Psoas muscle (tissue), 8 donors: ENCODE data around the gene BAHCC1. TPM values are rescaled to one million over a fixed set of nuclear protein-coding genes. Genes with fewer than 3 reads are reported as not detected.

ENCODE experiments used
- ATAC-seq, 4 donors: fragments of 200-7000 bp; cut with Tn5 transposase; one replicate each; pipeline ENCODE4 v1.9.1; 2020; ENCODE audit warnings: moderate library complexity in 3 of 4, mild to moderate bottlenecking in 2 of 4
- DNase-seq, 2 donors: peaks; one replicate each; pipeline ENCODE4 v3.0.0-alpha.2; 2020
- H3K27ac ChIP-seq: fragments of 200-600 bp; one replicate; pipeline ENCODE4 v1.8.0; 2022
- H3K27me3 ChIP-seq, 3 donors: fragments of 200-600 bp in 1 of 3; one replicate each; pipeline versions ENCODE4 v1.6.1 to v1.8.0; 2013 to 2022; ENCODE audit warnings: low read length in 2 of 3, mild to moderate bottlenecking in 2 of 3, moderate library complexity in 1 of 3; ENCODE audit not compliant: insufficient read depth in 3 of 3
- H3K36me3 ChIP-seq, 2 donors: fragments of 200-600 bp in 1 of 2; one replicate each; pipeline versions ENCODE4 v1.6.1 to v1.8.0; 2013 to 2022; ENCODE audit warnings: low read depth in 1 of 2, mild to moderate bottlenecking in 1 of 2, moderate library complexity in 1 of 2; ENCODE audit not compliant: insufficient read depth in 1 of 2
- H3K4me1 ChIP-seq: fragments of 200-600 bp; one replicate; pipeline ENCODE4 v1.8.0; 2022
- H3K4me3 ChIP-seq: fragments of 200-600 bp; one replicate; pipeline ENCODE4 v1.8.0; 2022; ENCODE audit warnings: mild to moderate bottlenecking
- H3K9me3 ChIP-seq: fragments of 200-600 bp; one replicate; pipeline ENCODE4 v1.8.0; 2022
- WGBS, 3 donors: extraction: QIAGEN DNeasy Blood & Tissue Kit; methylation state at CpG; one replicate each; pipeline versions ENCODE4 v1.1.6 to v1.1.7; 2013; 5-methylcytosine and 5-hydroxymethylcytosine counted together
- intact Hi-C, 2 donors: fragments of 100-400 bp; cut with DNase I; formaldehyde crosslinking; loops; one replicate each; pipeline versions ENCODE4 v1.11.0 to v1.14.2; 2022
- polyA plus RNA-seq, 3 donors: library from polyadenylated mRNA; stranded (reverse); fragments of 200-250 nt; gene quantifications; one replicate each; pipeline ENCODE4 v1.2.3, GENCODE V29; 2013
- total RNA-seq, 4 donors: library from RNA; stranded (reverse); fragmentation: NEBNext Ultra II Directional in 2 of 4; extraction: Animal tissue kit (Norgen Biotek cat#: 25700) in 2 of 4; gene quantifications; one replicate each; pipeline versions ENCODE4 v1.2.1 to v1.2.4, GENCODE V29; 2021 to 2023
- TF ChIP-seq, protein P1 (sequence below): fragments of 200-600 bp; IDR thresholded peaks from one replicate; pipeline ENCODE4 v1.8.0; 2022; ENCODE audit warnings: antibody characterized with exemption
- donor health status: healthy with polysubstance abuse.
- donor health status: DM: no; HTN: no; CAD: no; lungs with moderate emphysema.
- donor health status: Bipolar disorder and iron deficiency.
- donor health status: healthy.
- donor health status: DM: yes; HTN: yes; CAD: no.
- donor health status: DM: no; HTN: no; CAD: no.
- donor health status: DM: no; HTN: no; CAD: no.
- donor health status: DM: yes; HTN: yes; CAD: no.

Gene BAHCC1
- total and polyA plus RNA-seq, 7 donors, result 2.8 to 10.7 (median 6.6) TPM

DNA sequence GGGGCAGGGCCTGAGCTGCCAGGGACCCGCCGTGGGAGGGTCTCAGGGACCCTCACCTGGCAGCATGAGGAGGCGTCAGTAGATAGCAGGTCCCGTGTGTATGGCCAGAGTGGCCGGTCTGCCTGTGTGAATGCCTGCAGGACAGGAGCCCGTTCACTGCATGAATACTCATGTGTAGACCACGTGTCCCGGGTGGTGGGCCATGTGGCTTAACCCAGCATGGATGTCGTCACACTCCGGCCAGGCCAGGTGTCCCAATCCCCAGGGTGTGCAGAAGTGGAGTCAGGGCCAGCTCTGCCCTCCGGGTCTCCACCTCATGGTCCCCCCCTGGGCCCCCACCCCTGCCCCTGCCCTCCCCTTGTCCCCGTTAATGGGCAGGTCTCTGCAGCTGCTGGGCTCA lies 53.7 kb downstream of the BAHCC1 start:
- H3K27me3 ChIP-seq, result no peaks in the 10 kb centered on the region
- intact Hi-C loops, result no loop called here
- no peak overlapping the region for H3K27ac ChIP-seq
- H3K4me1 ChIP-seq, result no peaks in the 10 kb centered on the region
- H3K4me3 ChIP-seq, result no peak overlapping the region
- ATAC-seq (no peak), DNase-seq (no peak)
- TF ChIP-seq, protein P1, sequence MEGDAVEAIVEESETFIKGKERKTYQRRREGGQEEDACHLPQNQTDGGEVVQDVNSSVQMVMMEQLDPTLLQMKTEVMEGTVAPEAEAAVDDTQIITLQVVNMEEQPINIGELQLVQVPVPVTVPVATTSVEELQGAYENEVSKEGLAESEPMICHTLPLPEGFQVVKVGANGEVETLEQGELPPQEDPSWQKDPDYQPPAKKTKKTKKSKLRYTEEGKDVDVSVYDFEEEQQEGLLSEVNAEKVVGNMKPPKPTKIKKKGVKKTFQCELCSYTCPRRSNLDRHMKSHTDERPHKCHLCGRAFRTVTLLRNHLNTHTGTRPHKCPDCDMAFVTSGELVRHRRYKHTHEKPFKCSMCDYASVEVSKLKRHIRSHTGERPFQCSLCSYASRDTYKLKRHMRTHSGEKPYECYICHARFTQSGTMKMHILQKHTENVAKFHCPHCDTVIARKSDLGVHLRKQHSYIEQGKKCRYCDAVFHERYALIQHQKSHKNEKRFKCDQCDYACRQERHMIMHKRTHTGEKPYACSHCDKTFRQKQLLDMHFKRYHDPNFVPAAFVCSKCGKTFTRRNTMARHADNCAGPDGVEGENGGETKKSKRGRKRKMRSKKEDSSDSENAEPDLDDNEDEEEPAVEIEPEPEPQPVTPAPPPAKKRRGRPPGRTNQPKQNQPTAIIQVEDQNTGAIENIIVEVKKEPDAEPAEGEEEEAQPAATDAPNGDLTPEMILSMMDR, result no peak
- H3K36me3 ChIP-seq, result peaks cover 0 to 8% of the 10 kb centered on the region in 2 donors
- WGBS, 3 donors, result 80 to 86% (median 83%) methylated on average over 12 of the region's 12 CpGs
- no peaks in the 10 kb centered on the region for H3K9me3 ChIP-seq

DNA sequence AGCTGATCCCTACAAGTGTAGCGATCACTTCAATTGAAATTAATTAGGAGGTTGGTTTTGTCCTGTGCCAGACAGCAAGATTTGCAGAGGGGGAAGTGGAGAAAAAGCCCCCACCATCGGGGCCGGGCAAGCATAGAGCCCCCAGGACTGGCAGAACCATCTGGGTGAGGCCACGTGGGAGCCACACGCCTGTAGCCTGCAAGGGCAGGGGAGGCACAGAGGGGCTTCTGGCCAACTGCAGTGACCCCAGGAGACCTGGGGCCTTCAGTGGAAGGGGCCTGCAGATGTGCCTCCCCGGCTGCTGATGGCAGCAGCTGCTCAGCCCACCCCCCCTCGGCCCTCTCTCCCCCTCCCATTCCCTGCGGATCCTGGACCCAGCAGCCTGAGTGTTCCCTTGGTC lies 54.1 kb downstream of the BAHCC1 start:
- Histone ChIP-seq H3K9me3 (no peaks in the 10 kb centered on the region), H3K4me3 (no peak overlapping the region), H3K4me1 (no peaks in the 10 kb centered on the region), H3K27ac (no peak overlapping the region), H3K36me3 (peaks cover 0 to 8% of the 10 kb centered on the region in 2 donors), H3K27me3 (no peaks in the 10 kb centered on the region)
- WGBS, 3 donors, result 64 to 74% (median 65%) methylated on average over 7 to 8 of the region's 8 CpGs
- TF ChIP-seq, protein P1, result no peak
- DNase-seq (no peak), ATAC-seq (no peak)
- intact Hi-C loops, result no loop called here

DNA sequence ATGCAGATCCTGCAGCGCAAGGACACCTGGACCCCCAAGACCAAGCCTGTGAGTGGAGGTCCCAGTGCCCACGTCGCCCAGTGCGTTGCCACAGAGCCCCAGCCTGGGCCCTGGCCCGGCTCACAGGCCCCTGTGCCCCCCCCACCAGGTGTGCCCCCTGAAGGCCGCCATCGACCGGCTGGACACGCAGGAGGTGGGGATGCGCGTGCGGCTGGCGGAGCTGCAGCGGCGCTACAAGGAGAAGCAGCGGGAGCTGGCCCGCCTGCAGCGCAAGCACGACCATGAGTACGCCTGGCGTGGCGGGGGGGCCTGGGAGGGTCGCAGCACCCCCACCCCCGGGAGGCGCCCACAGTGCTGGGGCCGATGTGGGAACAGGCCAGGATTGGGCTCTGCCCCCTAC lies 56.6 kb downstream of the BAHCC1 start:
- no peaks in the 10 kb centered on the region for H3K4me1 ChIP-seq
- no peaks in the 10 kb centered on the region for H3K27me3 ChIP-seq
- 89 to 95% (median 95%) methylated on average over 22 to 26 of the region's 26 CpGs for WGBS, 3 donors
- H3K36me3 ChIP-seq, result peaks cover 0 to 8% of the 10 kb centered on the region in 2 donors
- no peak overlapping the region for H3K4me3 ChIP-seq
- H3K9me3 ChIP-seq, result no peaks in the 10 kb centered on the region
- no peak overlapping the region for H3K27ac ChIP-seq
- ATAC-seq, result no peak
- no peak for DNase-seq
- intact Hi-C loops, result no loop called here
- TF ChIP-seq, protein P1, result no peak

DNA sequence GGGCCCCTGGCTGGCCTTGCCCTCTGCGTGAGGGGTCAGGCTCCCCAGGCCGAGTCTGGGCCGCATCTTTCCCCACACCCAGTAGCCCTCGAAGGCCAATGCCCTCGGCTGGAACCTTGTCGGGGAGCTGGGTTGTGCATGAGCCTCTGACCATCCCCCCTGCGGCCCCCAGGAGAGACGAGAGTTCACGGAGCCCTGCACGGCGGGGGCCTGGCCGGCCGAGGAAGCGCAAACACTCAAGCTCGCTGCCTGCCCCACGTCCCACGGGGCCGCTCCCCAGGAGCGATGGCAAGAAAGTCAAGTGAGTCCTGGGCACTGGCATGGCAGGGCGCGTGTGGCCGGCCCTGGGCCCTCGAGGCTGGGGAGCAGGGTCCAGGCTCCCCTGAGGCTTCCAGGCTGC lies 57.3 kb downstream of the BAHCC1 start:
- intact Hi-C loops, result no loop called here
- no peaks in the 10 kb centered on the region for H3K27me3 ChIP-seq
- H3K4me3 ChIP-seq, result no peak overlapping the region
- TF ChIP-seq, protein P1, result no peak
- H3K9me3 ChIP-seq, result no peaks in the 10 kb centered on the region
- WGBS, 3 donors, result 93 to 96% (median 96%) methylated on average over 19 to 23 of the region's 23 CpGs
- no peaks in the 10 kb centered on the region for H3K4me1 ChIP-seq
- ATAC-seq, result no peak
- H3K27ac ChIP-seq, result no peak overlapping the region
- H3K36me3 ChIP-seq, result peaks cover 0 to 4% of the 10 kb centered on the region in 2 donors
- DNase-seq, result no peak

DNA sequence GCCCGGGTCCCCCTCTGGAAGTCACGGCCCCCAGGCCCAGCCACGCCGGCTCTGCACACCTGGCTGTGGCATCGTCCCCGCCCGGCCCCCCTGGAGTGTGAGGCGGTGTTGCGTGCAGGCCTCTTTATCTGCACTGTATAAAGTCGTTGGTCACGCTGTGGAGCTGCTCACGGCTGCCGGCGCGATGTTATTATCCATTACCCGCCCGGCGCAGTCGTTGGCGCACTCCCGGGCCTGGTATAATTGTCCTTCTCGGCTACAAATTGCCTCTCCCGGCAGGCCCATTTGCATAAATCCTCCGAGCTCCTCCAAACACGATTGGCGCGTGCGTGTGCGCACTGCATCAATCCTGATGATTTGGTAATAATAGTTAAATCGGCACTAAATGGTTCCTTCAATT lies 57.8 kb downstream of the BAHCC1 start:
- TF ChIP-seq, protein P1, result no peak
- ATAC-seq (no peak), DNase-seq (no peak)
- Histone ChIP-seq H3K4me3 (no peak overlapping the region), H3K27me3 (no peaks in the 10 kb centered on the region), H3K27ac (no peak overlapping the region), H3K36me3 (no peaks in the 10 kb centered on the region), H3K9me3 (no peaks in the 10 kb centered on the region), H3K4me1 (no peaks in the 10 kb centered on the region)
- intact Hi-C loops, result no loop called here
- WGBS, 3 donors, result 86 to 88% (median 87%) methylated on average over 30 of the region's 30 CpGs
